Bone marrow (tissue), 2 donors: Measurements from ENCODE around the gene AURKAIP1.
"Not testable (repeated sequence)": the region's sequence is repeated elsewhere in the genome, so short reads cannot be mapped to it uniquely, and the experiment has no call there.

Experiments used
- DNase-seq, 2 donors: peaks; one replicate each; lab custom pipeline; 2025; lab: John Stamatoyannopoulos, UW

AURKAIP1 gene

DNA sequence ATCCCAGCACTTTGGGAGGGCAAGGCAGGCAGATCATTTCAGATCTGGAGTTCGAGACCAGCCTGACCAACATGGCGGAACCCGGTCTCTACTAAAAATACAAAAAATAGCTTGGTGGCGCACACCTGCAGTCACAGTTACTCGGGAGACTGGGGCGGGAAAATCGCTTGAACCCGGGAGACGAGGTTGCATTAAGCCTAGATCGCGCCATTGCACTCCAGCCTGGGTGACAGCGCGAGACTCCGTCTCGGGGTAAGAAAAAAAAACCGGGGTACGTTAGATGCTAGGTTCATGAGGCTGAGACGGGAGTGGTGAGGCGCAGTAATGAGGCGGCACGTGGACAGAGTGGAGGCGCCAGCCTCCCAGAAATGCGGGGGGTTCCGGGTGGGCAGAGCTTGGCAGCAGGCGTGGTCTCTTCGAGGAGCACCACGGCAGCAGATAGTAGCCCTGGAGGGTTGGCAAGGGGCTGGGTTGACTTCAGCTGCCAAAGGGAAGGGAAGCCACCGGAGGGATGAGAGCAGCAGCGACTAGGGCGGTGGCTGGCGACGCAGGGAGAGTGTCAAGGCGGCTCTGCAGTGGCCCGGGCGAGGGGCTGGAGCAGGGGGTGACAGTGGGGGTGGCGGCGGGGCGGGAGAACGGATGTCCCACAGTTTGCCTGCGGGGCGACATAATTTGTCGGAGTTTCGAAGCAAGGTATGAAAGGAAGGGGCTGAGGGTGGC is 31.3 kb upstream of the AURKAIP1 start:
- no peak for DNase-seq

- no peak for DNase-seq
These were observed 28.6 kb upstream of the AURKAIP1 start for GRCh38 chr1:1403653-1404052.

DNA sequence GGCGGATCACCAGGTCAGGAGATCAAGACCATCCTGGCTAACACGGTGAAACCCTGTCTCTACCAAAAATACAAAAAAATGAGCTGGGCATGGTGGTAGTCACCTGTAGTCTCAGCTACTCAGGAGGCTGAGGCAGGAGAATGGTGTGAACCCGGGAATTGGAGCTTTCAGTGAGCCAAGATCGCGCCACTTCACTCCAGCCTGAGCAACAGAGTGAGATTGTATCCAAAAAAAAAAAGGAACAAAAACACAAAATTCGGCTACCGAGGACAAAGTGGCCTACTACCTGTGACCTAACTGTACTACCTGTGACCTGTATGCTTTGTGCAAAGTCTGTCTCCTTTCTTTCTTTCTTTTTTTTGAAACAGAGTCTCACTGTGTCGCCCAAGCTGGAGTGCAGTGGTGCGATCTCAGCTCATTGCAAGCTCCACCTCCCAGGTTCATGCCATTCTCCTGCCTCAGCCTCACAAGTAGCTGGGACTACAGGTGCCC is 27.9 kb upstream of the AURKAIP1 start:
- not testable (repeated sequence) for DNase-seq

DNA sequence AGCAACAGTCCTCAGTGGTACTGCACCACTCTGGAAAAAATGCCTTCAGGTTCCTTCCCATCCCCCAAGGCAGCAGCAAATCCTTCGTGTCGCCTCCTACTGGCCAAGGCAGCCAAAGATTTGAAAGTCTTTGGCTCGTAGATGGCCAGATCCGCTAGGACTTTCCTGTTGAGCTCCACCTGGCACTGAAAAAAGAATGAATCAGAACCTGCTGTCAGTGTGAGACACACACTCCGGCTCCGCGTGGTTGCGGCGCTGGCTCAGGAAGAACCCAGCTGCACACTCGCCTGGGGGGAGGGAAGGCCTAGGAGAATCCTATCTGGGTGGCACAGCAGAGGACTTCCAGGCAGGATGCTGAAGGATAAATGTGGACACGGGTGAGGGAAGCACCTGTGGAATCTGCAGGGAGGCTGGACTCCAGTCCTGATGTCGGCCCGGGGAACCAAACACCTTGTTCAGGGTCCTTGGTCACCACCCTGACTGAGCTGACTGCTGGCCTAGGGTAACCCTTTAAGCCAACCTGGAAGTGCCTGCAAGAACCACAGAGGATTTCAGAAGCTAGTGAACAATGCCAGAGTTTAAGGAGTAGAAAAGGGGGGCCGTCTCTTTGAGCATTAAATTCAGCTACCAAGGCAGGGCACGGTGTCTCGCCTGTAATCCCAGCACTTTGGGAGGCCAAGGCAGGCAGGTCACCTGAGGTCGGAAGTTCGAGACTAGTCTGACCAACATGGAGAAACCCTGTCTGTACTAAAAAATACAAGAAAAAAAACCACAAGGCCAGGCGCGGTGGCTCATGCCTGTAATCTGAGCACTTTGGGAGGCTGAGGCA is 27.3 kb upstream of the AURKAIP1 start:
- DNase-seq: no peak

GRCh38 chr1:1401457-1402010 is 26.5 kb upstream of the AURKAIP1 start:
- DNase-seq: no peak

GRCh38 chr1:1400576-1401456 is 25.8 kb upstream of the AURKAIP1 start:
- DNase-seq: no peak

GRCh38 chr1:1399872-1400575 is 25.0 kb upstream of the AURKAIP1 start:
- no peak for DNase-seq

- peak; percentile 90 to 93 for DNase-seq
These were observed 24.3 kb upstream of the AURKAIP1 start, which contains the start of gene CCNL2 for GRCh38 chr1:1399187-1399871. Gene CCNL2 (minus strand): TSS chr1:1399335. CDS start chr1:1399306, 29 bp downstream.

DNA sequence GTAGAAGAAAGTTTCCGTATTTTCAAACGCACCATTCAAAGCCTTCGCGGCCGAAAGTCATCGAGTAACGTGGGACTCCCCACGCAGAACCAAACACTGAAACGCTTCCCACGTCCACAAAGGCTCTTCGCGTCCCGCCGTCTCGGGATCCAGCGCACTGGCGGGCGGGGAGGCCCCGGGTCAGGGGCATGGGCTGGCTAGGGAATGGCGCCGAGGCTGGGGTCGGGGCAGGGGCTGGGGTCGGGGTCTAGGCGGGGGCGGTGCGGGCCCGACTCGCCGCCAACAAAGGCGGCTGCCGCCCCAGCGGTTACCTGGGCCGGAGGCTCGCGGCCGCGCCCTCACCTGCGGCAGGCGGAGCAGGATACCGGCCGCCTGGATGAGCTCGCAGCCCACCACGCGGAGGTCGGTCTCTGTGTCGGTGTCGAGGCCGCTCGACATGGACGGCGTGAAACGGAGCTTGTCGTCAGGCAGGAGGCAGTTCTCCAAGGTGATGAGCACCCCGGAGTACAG is 23.7 kb upstream of the AURKAIP1 start:
- no peak for DNase-seq

- DNase-seq: no peak
These were observed 23.0 kb upstream of the AURKAIP1 start for GRCh38 chr1:1397839-1398523.

- DNase-seq: no peak
These were observed 20.2 kb upstream of the AURKAIP1 start for GRCh38 chr1:1395166-1395565.

DNA sequence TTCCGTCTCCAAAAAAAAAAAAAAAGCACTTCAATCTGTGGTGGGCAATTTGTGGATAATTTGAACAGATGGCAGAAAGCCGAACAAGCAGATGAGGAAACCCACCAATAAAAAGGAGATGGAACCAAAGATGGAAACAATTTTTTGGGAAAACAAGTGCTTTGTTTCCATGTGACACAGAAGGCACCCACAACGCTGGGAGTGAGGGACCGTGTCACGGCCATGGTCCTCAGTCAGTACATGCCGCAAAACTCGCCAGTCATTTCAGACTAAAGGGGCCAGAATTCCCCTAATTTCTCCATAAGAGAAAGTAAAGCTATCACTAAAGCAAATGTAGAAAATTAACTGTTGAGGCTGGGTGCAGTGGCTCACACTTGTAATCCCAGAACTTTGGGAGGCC is 19.1 kb upstream of the AURKAIP1 start:
- DNase-seq: no peak

- no peak for DNase-seq
These were observed 18.4 kb upstream of the AURKAIP1 start for GRCh38 chr1:1393428-1393827.

DNA sequence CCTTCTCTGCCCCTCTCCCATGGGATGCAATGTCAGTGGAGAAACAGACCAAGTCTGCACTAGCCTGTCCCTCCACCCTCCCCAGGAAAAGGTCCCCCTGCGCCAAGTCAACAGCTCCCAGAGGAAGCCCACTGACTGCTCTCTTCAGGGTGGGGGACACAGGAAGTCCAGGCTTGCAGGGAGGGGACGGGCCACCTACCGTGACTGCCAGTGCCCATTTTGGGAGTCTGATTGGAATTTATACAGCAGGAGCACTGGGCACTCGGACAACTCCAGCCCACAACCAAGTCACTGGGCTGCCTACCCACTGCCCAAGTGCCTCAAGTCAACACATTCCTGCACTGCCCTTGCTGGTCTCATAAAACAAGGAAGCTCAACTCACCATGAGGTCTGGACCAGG is 18.0 kb upstream of the AURKAIP1 start:
- no peak for DNase-seq

DNA sequence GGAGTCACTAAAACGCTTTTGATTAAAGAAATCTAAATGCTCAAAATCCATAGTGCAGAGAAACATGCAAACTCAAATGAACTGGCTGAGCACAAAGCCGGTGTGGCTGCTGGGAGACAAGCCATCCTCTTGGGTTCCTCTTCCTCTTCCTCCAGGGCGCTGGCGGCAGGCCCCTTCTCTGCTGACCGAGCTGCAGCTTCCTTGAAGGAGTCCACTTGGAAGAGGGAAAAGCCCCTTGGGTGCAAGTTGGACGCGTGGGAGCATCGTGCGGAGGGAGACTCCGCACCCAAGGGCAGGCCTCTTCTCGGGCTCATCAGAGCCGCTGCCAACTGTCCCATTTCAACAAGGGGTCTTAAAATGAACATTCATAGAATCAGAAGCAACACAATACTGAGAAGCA is 16.2 kb upstream of the AURKAIP1 start:
- DNase-seq: no peak

- DNase-seq: no peak
These were observed 15.7 kb upstream of the AURKAIP1 start for GRCh38 chr1:1390675-1391074.

GRCh38 chr1:1388078-1388472 is 13.1 kb upstream of the AURKAIP1 start:
- no peak for DNase-seq

DNA sequence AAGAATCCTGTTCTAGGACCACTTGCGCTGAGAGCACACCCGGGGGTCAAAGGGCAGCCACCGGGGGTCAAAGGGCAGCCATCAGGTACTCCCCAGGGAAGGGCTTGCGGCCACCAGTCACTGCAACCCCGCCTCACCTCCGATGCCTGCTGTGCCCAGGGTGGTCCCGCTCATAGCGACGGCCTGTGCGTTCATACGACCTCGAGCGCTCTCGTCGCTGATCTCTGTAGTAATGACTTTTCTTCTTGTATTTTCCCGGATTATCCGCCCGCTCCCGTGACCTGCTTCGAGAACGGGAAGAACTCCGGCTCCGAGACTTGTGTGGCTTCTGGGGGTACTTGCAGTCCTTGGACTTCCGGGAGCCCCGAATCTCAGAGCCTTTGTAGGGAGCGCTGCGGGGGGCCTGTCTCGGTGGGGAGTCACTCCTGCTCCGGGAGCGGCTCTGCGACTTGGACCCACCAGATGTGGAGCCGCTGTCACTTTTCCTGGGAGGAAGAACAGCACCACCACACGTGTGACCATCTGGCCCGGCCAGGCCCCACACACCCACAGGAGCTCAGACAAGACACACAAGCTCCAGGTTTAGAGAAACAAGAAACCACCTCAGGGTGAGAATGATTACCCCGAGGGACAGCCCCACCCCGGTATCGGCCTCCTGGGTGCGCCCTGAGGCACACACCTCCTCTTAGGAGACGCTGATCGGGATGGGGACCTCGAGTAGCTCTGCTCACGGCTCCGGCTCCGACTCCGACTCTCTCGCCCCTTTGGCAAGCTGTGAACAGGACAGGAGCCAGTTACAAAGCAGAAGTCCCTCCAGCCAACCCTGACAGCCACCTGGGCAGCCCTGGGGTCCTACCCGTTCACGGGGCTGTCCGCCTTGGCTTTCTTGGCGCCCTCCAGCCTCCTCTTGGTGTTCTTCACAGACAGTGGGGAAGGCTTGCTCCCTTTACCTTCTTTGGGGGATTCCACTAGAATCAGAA is 12.4 kb upstream of the AURKAIP1 start:
- DNase-seq: no peak

GRCh38 chr1:1385931-1386330 is 10.9 kb upstream of the AURKAIP1 start:
- no peak for DNase-seq
